ENCODE results near the gene CHCHD6.

Gene CHCHD6

GRCh38 chr3:126706631-126707030 lies 2.6 kb downstream of the CHCHD6 start:
- DNase-seq = no peak

GRCh38 chr3:126711121-126711760 lies 7.2 kb downstream of the CHCHD6 start:
- peak; percentile 80 to 91 for DNase-seq

- DNase-seq = no peak
Measured at GRCh38 chr3:126713199-126713598, 9.2 kb downstream of the CHCHD6 start.

- DNase-seq = peak; percentile 73 to 92
Measured at GRCh38 chr3:126714276-126714900, 10.3 kb downstream of the CHCHD6 start.

GRCh38 chr3:126714921-126715320 lies 10.9 kb downstream of the CHCHD6 start:
- peak in 1 of 2 experiments; percentile 23 for DNase-seq

- no peak for DNase-seq
Measured at GRCh38 chr3:126715432-126715831, 11.4 kb downstream of the CHCHD6 start.

- DNase-seq = no peak
Measured at GRCh38 chr3:126716057-126716456, 12.0 kb downstream of the CHCHD6 start.

- no peak for DNase-seq
Measured at GRCh38 chr3:126718561-126719445, 14.8 kb downstream of the CHCHD6 start.

GRCh38 chr3:126720596-126720995 lies 16.6 kb downstream of the CHCHD6 start:
- DNase-seq = peak in 1 of 2 experiments; percentile 41

- no peak for DNase-seq
Measured at GRCh38 chr3:126721246-126721645, 17.2 kb downstream of the CHCHD6 start.

GRCh38 chr3:126723237-126723636 lies 19.2 kb downstream of the CHCHD6 start:
- DNase-seq = no peak

- DNase-seq = no peak
Measured at GRCh38 chr3:126723801-126724200, 19.8 kb downstream of the CHCHD6 start.

GRCh38 chr3:126728680-126729079 lies 24.6 kb downstream of the CHCHD6 start:
- no peak for DNase-seq

- no peak for DNase-seq
Measured at GRCh38 chr3:126730376-126730775, 26.3 kb downstream of the CHCHD6 start.

- no peak for DNase-seq
Measured at GRCh38 chr3:126731044-126731443, 27.0 kb downstream of the CHCHD6 start.

GRCh38 chr3:126732281-126733060 lies 28.4 kb downstream of the CHCHD6 start:
- no peak for DNase-seq

- DNase-seq = no peak
Measured at GRCh38 chr3:126733061-126733430, 29.0 kb downstream of the CHCHD6 start.

- no peak for DNase-seq
Measured at GRCh38 chr3:126734106-126734723, 30.2 kb downstream of the CHCHD6 start.

GRCh38 chr3:126737527-126737926 lies 33.5 kb downstream of the CHCHD6 start:
- DNase-seq = no peak

GRCh38 chr3:126742057-126742456 lies 38.0 kb downstream of the CHCHD6 start:
- no peak for DNase-seq

- peak in 1 of 2 experiments; percentile 50 for DNase-seq
Measured at GRCh38 chr3:126743350-126743749, 39.3 kb downstream of the CHCHD6 start.

- DNase-seq = no peak
Measured at GRCh38 chr3:126743781-126744180, 39.7 kb downstream of the CHCHD6 start.
